Cardiac septum (tissue), 1 donor: ENCODE measurements around the gene TMSB10. TPM values are rescaled to one million over a fixed set of nuclear protein-coding genes. Genes with fewer than 3 reads are reported as not detected.

Experiments
- DNase-seq: peaks from one replicate; pipeline ENCODE4 v3.0.0-alpha.2; 2020; ENCODE audit warnings: low spot score
- intact Hi-C: fragments of 100-400 bp; cut with DNase I; formaldehyde crosslinking; loops from one replicate; pipeline ENCODE4 v1.14.0; 2022
- total RNA-seq: library from RNA; stranded (reverse); fragmentation: NEBNext Ultra II Directional; extraction: Animal tissue kit (Norgen Biotek cat#: 25700); gene quantifications from one replicate; pipeline ENCODE4 v1.2.1, GENCODE V29; 2021
- donor health status: DM: no; HTN: no; CAD: no.

TMSB10 gene
- total RNA-seq, 1 donor from 2014 or later: 452 TPM

- DNase-seq: no peak
- intact Hi-C loops: no loop called here
Measured at GRCh38 chr2:84878896-84879583, 26.4 kb upstream of the TMSB10 start.

DNA sequence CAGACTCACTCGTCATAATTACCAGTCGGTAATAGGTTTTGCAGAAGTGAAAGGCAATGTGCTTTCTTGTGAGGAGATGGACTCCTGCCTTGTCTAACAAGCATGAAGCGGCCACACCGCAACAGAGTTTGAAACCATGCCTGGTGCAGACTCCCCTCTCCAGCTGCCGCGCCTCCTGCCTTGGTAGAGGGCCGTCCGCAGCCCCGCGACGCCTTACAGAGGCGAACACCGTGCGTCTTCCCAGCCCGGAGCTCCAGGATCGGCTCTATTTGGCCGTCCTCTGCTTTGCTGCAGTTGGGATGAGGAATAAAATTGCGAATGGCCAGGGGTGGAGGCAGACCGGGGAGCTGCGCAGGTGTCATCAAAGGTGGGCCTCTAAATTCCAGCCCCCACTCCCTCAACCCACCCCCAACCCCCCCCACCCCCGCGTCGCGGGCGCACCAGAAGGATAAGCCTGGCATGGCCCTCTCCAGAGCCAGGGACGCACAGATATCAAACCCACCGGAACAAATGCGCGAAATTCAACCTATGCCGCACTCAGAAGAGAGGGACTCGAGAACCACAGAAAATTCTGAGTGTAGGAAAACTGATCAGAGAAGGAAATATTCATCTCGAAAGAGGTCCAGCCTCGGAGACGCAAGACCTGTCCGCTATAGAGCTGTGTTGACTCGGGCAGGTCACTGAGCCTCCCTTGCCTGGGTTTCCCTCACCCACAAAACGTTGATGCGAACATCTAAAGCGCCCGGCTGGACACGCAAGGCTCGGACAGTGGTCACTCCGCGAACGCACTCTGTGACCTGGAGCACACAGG is 25.7 kb upstream of the TMSB10 start:
- no peak for DNase-seq
- intact Hi-C loops: loop anchor here (5.0 to 10.0 kb wide), 2 partner anchors 48 to 385 kb away; no protein-coding TSS in a partner anchor

- intact Hi-C loops: loop anchor here (5.0 to 10.0 kb wide), 2 partner anchors 47 to 386 kb away; no protein-coding TSS in a partner anchor
- DNase-seq: no peak
Measured at GRCh38 chr2:84880395-84880644, 25.1 kb upstream of the TMSB10 start.

GRCh38 chr2:84880645-84881521 is 24.6 kb upstream of the TMSB10 start, which contains the start of gene TRABD2A:
Gene TRABD2A (minus strand): TSS chr2:84881084. CDS start chr2:84881039, 45 bp downstream.
- intact Hi-C loops: loop anchor here (5.0 to 10.0 kb wide), 2 partner anchors 46 to 386 kb away; no protein-coding TSS in a partner anchor
- DNase-seq: no peak

DNA sequence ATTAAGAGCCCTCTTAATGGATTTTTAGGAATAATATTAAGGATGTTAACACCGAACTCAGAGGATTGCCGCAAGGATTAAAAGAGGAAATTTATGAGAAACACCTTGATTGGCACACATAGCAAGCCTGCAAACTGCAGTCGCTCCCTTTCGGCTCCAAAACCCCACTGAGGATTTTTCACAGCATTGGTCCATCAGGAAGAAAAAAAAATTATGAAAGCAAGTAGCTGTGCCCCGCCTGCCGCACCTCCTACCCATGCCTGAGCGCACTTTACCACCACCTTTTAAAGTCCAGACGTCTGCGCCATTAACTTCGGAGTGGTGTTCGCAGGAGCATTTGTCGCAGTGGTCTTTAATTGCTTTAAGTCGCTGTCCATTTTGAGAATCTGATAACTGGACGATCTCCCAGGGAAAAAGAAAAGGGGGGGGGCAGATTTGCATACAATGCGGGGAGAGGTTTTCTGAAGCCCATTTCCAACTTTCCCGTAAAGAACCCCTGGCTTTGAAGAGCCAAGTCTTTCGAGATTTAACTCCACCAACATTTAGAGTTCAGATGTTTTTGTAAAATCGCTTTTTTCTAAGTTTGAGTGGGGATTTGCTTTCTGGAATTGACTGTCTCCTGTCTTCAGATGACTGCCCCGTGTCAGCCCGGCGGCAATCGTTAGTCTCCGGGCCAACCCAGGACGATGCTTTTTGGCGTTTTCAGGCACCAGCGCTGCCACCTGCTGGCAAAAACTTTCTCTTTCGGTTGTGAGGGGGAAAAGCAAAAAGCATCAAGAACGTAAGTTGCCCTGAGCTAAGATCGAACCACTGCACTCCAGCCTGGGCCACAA is 23.7 kb upstream of the TMSB10 start:
- intact Hi-C loops: loop anchor here (2.0 to 10.0 kb wide), 3 partner anchors 23 to 387 kb away; partner anchors contain the start of gene TMSB10
- DNase-seq: peak; percentile 89

DNA sequence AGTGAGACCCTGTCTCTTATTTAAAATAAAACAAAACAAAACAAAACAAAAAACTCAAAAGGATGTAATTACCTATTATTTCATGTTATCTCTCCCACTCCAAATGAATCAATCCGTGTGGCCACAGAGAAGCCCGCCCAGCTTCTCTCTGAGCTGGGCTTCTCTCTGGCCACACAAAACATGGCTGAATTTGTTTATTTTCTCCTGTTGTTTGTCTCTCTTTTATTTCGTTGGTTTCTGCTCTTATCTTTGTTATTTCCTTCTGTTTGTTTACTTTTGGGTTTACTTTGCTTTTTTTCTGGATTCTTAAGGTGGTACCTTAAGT is 23.1 kb upstream of the TMSB10 start:
- intact Hi-C loops: loop anchor here (2.0 to 10.0 kb wide), 3 partner anchors 22 to 388 kb away; partner anchors contain the start of gene TMSB10

GRCh38 chr2:84882775-84883550 is 22.5 kb upstream of the TMSB10 start:
- intact Hi-C loops: loop anchor here (2.0 to 10.0 kb wide), 3 partner anchors 22 to 388 kb away; partner anchors contain the start of gene TMSB10

More for the DNA sequence above, 23.1 kb upstream of the TMSB10 start:
- no peak for DNase-seq

DNA sequence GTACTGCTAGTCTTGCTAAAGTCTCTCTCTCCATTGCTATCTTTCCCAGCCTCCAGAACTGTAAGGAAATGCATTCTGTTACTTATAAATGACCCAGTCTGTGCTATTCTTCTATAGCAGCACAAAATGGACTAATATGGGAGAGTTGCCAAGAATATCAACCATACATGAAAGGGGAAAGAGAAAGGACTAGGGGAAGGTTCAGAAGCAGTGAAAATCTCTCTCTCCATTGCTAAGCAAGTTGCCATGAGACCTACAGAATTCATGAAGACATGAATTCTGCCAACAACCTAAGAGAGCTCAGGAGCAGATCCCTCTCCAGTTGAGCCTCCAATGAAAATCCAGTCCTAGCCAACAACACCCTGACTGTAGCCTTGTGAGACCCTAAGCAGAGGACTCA is 21.0 kb upstream of the TMSB10 start:
- no peak for DNase-seq
- intact Hi-C loops: loop anchor here (5.0 to 10.0 kb wide), 2 partner anchors 43 to 390 kb away; no protein-coding TSS in a partner anchor

More at GRCh38 chr2:84882775-84883550, 22.5 kb upstream of the TMSB10 start:
- DNase-seq: no peak

- no peak for DNase-seq
- intact Hi-C loops: loop anchor here (10.0 kb wide), 1 partner anchor 390 kb away; no protein-coding TSS in a partner anchor
Measured at GRCh38 chr2:84885111-84885510, 20.3 kb upstream of the TMSB10 start.

GRCh38 chr2:84886791-84887190 is 18.7 kb upstream of the TMSB10 start:
- intact Hi-C loops: loop anchor here (10.0 kb wide), 1 partner anchor 392 kb away; no protein-coding TSS in a partner anchor
- no peak for DNase-seq

GRCh38 chr2:84888401-84889276 is 16.8 kb upstream of the TMSB10 start:
- no peak for DNase-seq
- intact Hi-C loops: loop anchor here (10.0 kb wide), 1 partner anchor 394 kb away; no protein-coding TSS in a partner anchor

DNA sequence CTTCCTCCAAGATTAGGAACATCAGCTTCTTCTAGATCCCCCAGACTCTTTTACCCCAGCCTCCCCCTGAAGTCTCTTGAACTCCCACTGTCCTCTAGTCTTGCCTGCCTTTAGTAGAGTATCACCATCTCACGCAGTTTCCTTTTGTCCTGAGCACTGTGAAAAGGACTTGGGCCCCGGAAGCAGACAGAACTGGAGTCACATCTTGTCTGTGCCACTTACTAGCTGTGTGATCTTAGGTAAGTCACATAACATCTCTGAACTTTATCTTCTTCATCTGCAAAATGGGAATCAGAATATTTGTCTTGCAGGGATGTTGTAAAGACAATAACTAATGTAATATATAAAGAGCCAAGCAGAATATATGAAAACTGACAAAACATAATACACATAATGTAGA is 16.1 kb upstream of the TMSB10 start:
- intact Hi-C loops: loop anchor here (10.0 kb wide), 1 partner anchor 395 kb away; no protein-coding TSS in a partner anchor
- DNase-seq: no peak

DNA sequence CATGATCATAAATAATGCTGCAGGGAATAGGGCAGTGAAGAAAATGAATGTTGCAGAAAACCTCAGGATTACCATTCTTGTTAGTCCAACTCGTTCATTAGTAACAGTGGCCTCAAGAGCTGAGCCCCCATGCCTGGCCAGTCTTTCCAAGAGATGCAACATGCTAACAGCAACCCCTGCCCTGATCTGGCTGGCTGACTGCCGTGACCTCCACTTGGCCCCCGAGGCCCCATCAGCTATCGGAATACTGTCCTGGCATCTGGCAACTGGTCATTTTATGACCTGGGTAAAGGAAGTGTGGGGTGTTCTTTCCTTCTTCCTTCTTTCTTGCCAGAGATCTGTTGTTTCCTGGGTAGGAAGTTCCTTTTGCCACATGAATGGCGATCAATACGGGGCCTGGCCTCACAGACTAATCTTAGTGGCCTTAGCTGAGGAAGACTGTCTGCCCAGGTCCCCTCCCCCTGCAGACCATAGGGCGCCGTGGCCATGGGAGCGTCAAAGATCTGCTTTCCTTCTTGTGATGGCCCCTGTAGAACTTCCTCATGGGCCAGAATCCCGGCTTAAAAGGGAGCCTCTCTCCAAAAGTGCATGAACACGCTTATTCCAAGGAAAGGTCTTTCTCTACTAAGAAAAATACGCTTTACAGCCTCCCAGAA is 14.0 kb upstream of the TMSB10 start:
- no peak for DNase-seq
- intact Hi-C loops: no loop called here

- DNase-seq: no peak
- intact Hi-C loops: no loop called here
Measured at GRCh38 chr2:84894131-84894586, 11.3 kb upstream of the TMSB10 start.

GRCh38 chr2:84894758-84895520 is 10.5 kb upstream of the TMSB10 start:
- DNase-seq: no peak
- intact Hi-C loops: no loop called here

DNA sequence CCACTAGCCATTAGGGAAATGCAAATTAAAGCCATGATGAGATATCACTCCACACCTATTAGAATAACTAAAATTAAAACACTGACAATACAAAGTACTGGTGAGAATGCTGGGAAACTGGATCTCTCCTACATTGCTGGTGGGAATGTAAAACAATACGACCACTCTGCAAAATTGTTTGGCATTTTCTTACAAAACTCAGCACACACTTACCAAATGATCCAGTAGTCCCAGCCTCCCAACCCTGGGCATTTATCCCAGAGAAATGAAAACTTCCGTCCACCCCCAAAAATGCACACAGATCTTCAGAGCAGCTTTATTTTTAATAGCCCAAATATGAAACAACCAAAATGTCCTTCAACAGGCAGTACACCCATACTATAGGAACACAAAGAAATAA is 8.9 kb upstream of the TMSB10 start:
- no peak for DNase-seq
- intact Hi-C loops: no loop called here
